Neural cell (in vitro differentiated cells): ENCODE results near the gene N4BP2. TPM values are rescaled to one million over a fixed set of nuclear protein-coding genes. Genes with fewer than 3 reads are reported as not detected.

Experiments used
- H2AFZ ChIP-seq: fragments of 200-600, 300-800 bp; sonication (generic), shearing (Covaris generic); 2 replicates; pipeline ENCODE4 v1.6.0; 2014; ENCODE audit warnings: low read depth, mild to moderate bottlenecking, antibody characterized with exemption, low read length, moderate library complexity
- H3F3A ChIP-seq: fragments of 200-600 bp; shearing (Covaris generic); 2 replicates; pipeline ENCODE4 v1.6.1; 2016; ENCODE audit warnings: mild to moderate bottlenecking, moderate library complexity, mixed read lengths, antibody characterized with exemption, low read length; ENCODE audit not compliant: insufficient read depth, poor library complexity, severe bottlenecking
- H3K27ac ChIP-seq: fragments of 200-600, 300-800 bp; sonication (generic), shearing (Covaris generic); 2 replicates; pipeline ENCODE4 v1.5.1; 2014; ENCODE audit warnings: mild to moderate bottlenecking, low read length, moderate library complexity
- H3K27me3 ChIP-seq: fragments of 300-800, 200-600 bp; sonication (generic), shearing (Covaris generic); 2 replicates; pipeline ENCODE4 v1.6.0; 2014; ENCODE audit warnings: mild to moderate bottlenecking, low read depth, low read length, moderate library complexity; ENCODE audit not compliant: insufficient read depth
- H3K36me3 ChIP-seq: fragments of 300-800, 200-600 bp; sonication (generic), shearing (Covaris generic); 2 replicates; pipeline ENCODE4 v1.5.1; 2014; ENCODE audit warnings: mild to moderate bottlenecking, antibody characterized with exemption, low read length, moderate library complexity; ENCODE audit not compliant: insufficient read depth
- H3K4me2 ChIP-seq: fragments of 300-800, 200-600 bp; sonication (generic), shearing (Covaris generic); 2 replicates; pipeline ENCODE4 v1.6.0; 2014; ENCODE audit warnings: mild to moderate bottlenecking, low read length
- H3K4me3 ChIP-seq: fragments of 300-800, 200-600 bp; sonication (generic), shearing (Covaris generic); 2 replicates; pipeline ENCODE4 v1.5.1; 2014; ENCODE audit warnings: mild to moderate bottlenecking, low read length, moderate library complexity
- H3K79me2 ChIP-seq: fragments of 200-600 bp; shearing (Covaris generic); replicated peaks from 2 replicates; pipeline ENCODE4 v1.6.0; 2014; ENCODE audit warnings: mild to moderate bottlenecking, low read length, moderate library complexity; ENCODE audit not compliant: insufficient read depth
- H3K9ac ChIP-seq: fragments of 300-800, 200-600 bp; sonication (generic), shearing (Covaris generic); 2 replicates; pipeline ENCODE4 v1.6.1; 2016; ENCODE audit warnings: mild to moderate bottlenecking, low read length, mixed read lengths
- H3K9me2 ChIP-seq: fragments of 200-600 bp; shearing (Covaris generic); 2 replicates; pipeline ENCODE4 v1.6.1; 2016; ENCODE audit warnings: mild to moderate bottlenecking, low read length, mixed read lengths; ENCODE audit not compliant: insufficient read depth
- H3K9me3 ChIP-seq: fragments of 200-600, 300-800 bp; sonication (generic), shearing (Covaris generic); 2 replicates; pipeline ENCODE4 v1.6.1; 2016; ENCODE audit warnings: mild to moderate bottlenecking, mixed run types, low read length, moderate library complexity, mixed read lengths
- H4K20me1 ChIP-seq: fragments of 200-600 bp; shearing (Covaris generic); 2 replicates; pipeline ENCODE4 v1.6.1; 2016; ENCODE audit warnings: mild to moderate bottlenecking, mixed run types; ENCODE audit not compliant: insufficient read depth
- EP300 ChIP-seq: fragments of 450-650 bp; conservative IDR thresholded peaks from 2 replicates; pipeline ENCODE4 v1.6.1; 2014; ENCODE audit warnings: antibody characterized with exemption, mild to moderate bottlenecking, moderate library complexity; ENCODE audit not compliant: poor library complexity, severe bottlenecking
- EZH2 ChIP-seq: fragments of 200-600, 300-800 bp; shearing (Covaris generic), sonication (generic); IDR thresholded peaks from 2 replicates; pipeline ENCODE4 v1.6.1; 2014; ENCODE audit warnings: antibody characterized with exemption, low read length, borderline replicate concordance, mild to moderate bottlenecking; ENCODE audit not compliant: insufficient read depth, poor library complexity, severe bottlenecking
- MXI1 ChIP-seq: fragments of 450-650 bp; conservative IDR thresholded peaks from 2 replicates; pipeline ENCODE4 v1.6.1; 2014; ENCODE audit warnings: antibody characterized with exemption, mild to moderate bottlenecking; ENCODE audit not compliant: poor library complexity, severe bottlenecking
- POLR2AphosphoS5 ChIP-seq: IDR thresholded peaks from 2 replicates; pipeline ENCODE4 v1.6.1; 2012
- RAD21 ChIP-seq: fragments of 450-650 bp; conservative IDR thresholded peaks from 2 replicates; pipeline ENCODE4 v1.6.1; 2014; ENCODE audit warnings: antibody characterized with exemption, mild to moderate bottlenecking, moderate library complexity
- SMC3 ChIP-seq: fragments of 450-650 bp; conservative IDR thresholded peaks from 2 replicates; pipeline ENCODE4 v1.6.1; 2014; ENCODE audit warnings: antibody characterized with exemption, mild to moderate bottlenecking, moderate library complexity; ENCODE audit not compliant: poor library complexity
- TAF1 ChIP-seq: IDR thresholded peaks from 2 replicates; pipeline ENCODE4 v1.6.1; 2012; ENCODE audit warnings: low read depth
- polyA plus RNA-seq: library from polyadenylated mRNA; depleted of rRNA; stranded (reverse); fragments of >200 nt; gene quantifications from 2 replicates; pipeline ENCODE4 v1.2.3, GENCODE V29; 2014
- TF ChIP-seq, protein P1 (sequence below): fragments of 450-650 bp; IDR thresholded peaks from 2 replicates; pipeline ENCODE4 v1.5.1; 2014; ENCODE audit warnings: antibody characterized with exemption, mild to moderate bottlenecking, moderate library complexity; ENCODE audit not compliant: poor library complexity, severe bottlenecking
- TF ChIP-seq, protein P2 (sequence below): IDR thresholded peaks from 2 replicates; pipeline ENCODE4 v1.6.1; 2012; ENCODE audit warnings: borderline replicate concordance

N4BP2 gene
- polyA plus RNA-seq, 1 donor from 2014 or later = 28.1 TPM

DNA sequence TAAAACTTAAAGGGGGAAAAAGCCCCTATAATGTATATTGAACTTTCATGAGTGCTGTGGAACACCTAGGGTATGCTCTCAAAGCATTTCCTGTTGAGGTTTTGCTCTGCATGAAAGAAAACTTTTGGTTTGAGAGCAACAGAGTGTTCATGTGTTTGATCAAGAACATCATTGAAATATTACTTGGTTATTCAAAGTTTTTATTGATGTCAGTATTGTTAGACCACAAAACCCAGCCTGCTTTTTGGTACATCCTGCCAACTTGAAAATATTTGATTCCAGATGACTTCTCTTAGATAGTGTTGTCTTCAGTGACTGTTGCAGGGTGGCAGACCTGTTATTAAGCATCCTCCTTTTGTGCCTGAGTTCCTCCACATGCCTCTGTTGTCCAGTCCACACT, 68.0 kb downstream of the N4BP2 start:
- Histone ChIP-seq H4K20me1 (no peaks in the 10 kb centered on the region), H3K9me3 (no peaks in the 10 kb centered on the region), H3K9ac (no peak overlapping the region), H3K27ac (no peak overlapping the region), H3K36me3 (peaks cover 4% of the 10 kb centered on the region), H3K27me3 (no peaks in the 10 kb centered on the region), H3F3A (no peaks in the 10 kb centered on the region), H3K9me2 (no peaks in the 10 kb centered on the region), H3K4me3 (no peak overlapping the region), H3K79me2 (no peaks in the 10 kb centered on the region), H3K4me2 (no peak overlapping the region), H2AFZ (no peak overlapping the region)
- TF ChIP-seq POLR2AphosphoS5 (no peak), SMC3 (no peak), MXI1 (no peak), TAF1 (no peak), RAD21 (no peak), EZH2 (no peak), EP300 (no peak)
- TF ChIP-seq, protein P1, sequence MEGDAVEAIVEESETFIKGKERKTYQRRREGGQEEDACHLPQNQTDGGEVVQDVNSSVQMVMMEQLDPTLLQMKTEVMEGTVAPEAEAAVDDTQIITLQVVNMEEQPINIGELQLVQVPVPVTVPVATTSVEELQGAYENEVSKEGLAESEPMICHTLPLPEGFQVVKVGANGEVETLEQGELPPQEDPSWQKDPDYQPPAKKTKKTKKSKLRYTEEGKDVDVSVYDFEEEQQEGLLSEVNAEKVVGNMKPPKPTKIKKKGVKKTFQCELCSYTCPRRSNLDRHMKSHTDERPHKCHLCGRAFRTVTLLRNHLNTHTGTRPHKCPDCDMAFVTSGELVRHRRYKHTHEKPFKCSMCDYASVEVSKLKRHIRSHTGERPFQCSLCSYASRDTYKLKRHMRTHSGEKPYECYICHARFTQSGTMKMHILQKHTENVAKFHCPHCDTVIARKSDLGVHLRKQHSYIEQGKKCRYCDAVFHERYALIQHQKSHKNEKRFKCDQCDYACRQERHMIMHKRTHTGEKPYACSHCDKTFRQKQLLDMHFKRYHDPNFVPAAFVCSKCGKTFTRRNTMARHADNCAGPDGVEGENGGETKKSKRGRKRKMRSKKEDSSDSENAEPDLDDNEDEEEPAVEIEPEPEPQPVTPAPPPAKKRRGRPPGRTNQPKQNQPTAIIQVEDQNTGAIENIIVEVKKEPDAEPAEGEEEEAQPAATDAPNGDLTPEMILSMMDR = no peak
- TF ChIP-seq, protein P2, sequence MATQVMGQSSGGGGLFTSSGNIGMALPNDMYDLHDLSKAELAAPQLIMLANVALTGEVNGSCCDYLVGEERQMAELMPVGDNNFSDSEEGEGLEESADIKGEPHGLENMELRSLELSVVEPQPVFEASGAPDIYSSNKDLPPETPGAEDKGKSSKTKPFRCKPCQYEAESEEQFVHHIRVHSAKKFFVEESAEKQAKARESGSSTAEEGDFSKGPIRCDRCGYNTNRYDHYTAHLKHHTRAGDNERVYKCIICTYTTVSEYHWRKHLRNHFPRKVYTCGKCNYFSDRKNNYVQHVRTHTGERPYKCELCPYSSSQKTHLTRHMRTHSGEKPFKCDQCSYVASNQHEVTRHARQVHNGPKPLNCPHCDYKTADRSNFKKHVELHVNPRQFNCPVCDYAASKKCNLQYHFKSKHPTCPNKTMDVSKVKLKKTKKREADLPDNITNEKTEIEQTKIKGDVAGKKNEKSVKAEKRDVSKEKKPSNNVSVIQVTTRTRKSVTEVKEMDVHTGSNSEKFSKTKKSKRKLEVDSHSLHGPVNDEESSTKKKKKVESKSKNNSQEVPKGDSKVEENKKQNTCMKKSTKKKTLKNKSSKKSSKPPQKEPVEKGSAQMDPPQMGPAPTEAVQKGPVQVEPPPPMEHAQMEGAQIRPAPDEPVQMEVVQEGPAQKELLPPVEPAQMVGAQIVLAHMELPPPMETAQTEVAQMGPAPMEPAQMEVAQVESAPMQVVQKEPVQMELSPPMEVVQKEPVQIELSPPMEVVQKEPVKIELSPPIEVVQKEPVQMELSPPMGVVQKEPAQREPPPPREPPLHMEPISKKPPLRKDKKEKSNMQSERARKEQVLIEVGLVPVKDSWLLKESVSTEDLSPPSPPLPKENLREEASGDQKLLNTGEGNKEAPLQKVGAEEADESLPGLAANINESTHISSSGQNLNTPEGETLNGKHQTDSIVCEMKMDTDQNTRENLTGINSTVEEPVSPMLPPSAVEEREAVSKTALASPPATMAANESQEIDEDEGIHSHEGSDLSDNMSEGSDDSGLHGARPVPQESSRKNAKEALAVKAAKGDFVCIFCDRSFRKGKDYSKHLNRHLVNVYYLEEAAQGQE = no peak

DNA sequence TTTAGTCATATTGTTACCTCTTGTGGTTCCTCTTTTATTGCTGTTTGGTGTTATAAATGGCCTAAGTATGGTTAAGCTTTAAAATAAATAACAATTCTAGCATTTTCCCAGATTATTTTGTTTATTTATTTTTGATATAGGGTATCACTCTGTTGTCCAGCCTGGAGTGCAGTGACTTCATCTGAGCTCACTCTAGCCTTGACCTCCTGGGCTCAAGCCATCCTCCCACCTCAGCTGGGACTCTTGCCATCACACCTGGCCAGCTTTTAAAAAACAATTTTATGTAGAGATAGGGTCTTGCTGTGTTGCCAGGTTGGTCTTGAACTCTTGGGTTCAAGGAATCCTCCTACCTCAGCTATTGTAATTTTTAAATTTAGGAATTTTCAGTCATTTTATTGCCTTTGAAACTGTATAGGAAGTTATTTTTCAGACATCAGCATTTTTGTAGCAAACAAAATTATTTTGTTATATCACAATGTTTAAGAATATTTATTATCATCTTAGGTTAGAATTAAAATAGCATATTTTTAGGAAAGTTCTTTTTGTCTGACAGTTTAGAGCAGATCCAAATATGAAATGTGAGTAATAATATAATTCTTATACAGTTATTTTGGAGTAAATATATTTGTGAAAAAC, 73.9 kb downstream of the N4BP2 start:
- Histone ChIP-seq H2AFZ (no peak overlapping the region), H3K9me3 (no peaks in the 10 kb centered on the region), H3K27me3 (no peaks in the 10 kb centered on the region), H3F3A (no peaks in the 10 kb centered on the region), H4K20me1 (no peaks in the 10 kb centered on the region), H3K4me2 (no peak overlapping the region), H3K9ac (no peak overlapping the region), H3K9me2 (no peaks in the 10 kb centered on the region), H3K27ac (no peak overlapping the region), H3K4me3 (no peak overlapping the region), H3K79me2 (no peaks in the 10 kb centered on the region), H3K36me3 (peaks cover 5% of the 10 kb centered on the region)
- TF ChIP-seq SMC3 = no peak
- TF ChIP-seq POLR2AphosphoS5 = no peak
- TF ChIP-seq EZH2 = no peak
- no peak for TF ChIP-seq TAF1
- no peak for TF ChIP-seq RAD21
- TF ChIP-seq, protein P1 = no peak
- no peak for TF ChIP-seq MXI1
- no peak for TF ChIP-seq EP300
- TF ChIP-seq, protein P2 = no peak
